Sigmoid colon (tissue), 7 donors: ENCODE data around the gene RHBDL1. TPM values are rescaled to one million over a fixed set of nuclear protein-coding genes. Genes with fewer than 3 reads are reported as not detected.
A peak's percentile ranks its signal among the peaks of the same experiment; 100 is the strongest.

ENCODE experiments used
- DNase-seq: peaks from one replicate; pipeline ENCODE4 v3.0.0-alpha.2; 2019
- H3K27ac ChIP-seq, 4 donors: fragments of 200-600 bp; sonication (generic); one replicate each; pipeline ENCODE4 v1.5.1; 2016 to 2019; ENCODE audit warnings: mild to moderate bottlenecking in 1 of 4
- H3K27me3 ChIP-seq, 3 donors: fragments of 200-600 bp; sonication (generic); one replicate each; pipeline ENCODE4 v1.5.1; 2019; ENCODE audit warnings: mild to moderate bottlenecking in 1 of 3
- H3K36me3 ChIP-seq, 4 donors: fragments of 200-600 bp; sonication (generic); one replicate each; pipeline ENCODE4 v1.5.1; 2016 to 2019
- H3K4me1 ChIP-seq, 4 donors: fragments of 200-600 bp; sonication (generic); one replicate each; pipeline ENCODE4 v1.5.1; 2017 to 2019
- H3K4me3 ChIP-seq, 4 donors: fragments of 200-600 bp; sonication (generic); one replicate each; pipeline ENCODE4 v1.5.1; 2017 to 2019; ENCODE audit warnings: mild to moderate bottlenecking in 2 of 4, moderate library complexity in 1 of 4
- H3K9me3 ChIP-seq, 4 donors: fragments of 200-600 bp in 3 of 4; sonication (generic) in 3 of 4; one replicate each; pipeline versions ENCODE4 v1.5.1 to v1.6.1; 2013 to 2019
- EP300 ChIP-seq, 4 donors: sonication (generic); formaldehyde crosslinking; IDR thresholded peaks; one replicate each; pipeline ENCODE4 v1.6.1; 2017; ENCODE audit warnings: antibody characterized with exemption in 4 of 4
- POLR2A ChIP-seq, 2 donors: fragments of 450-650 bp; IDR thresholded peaks; one replicate each; pipeline ENCODE4 v1.6.1; 2016; ENCODE audit warnings: antibody characterized with exemption in 2 of 2, mild to moderate bottlenecking in 2 of 2, moderate library complexity in 2 of 2
- POLR2AphosphoS5 ChIP-seq, 4 donors: sonication (generic); formaldehyde crosslinking; IDR thresholded peaks; one replicate each; pipeline ENCODE4 v1.6.1; 2017; ENCODE audit warnings: antibody characterized with exemption in 4 of 4
- WGBS, 2 donors: extraction: QIAGEN DNeasy Blood & Tissue Kit; methylation state at CpG; one replicate each; pipeline ENCODE4 v1.1.7; 2013; 5-methylcytosine and 5-hydroxymethylcytosine counted together
- intact Hi-C: fragments of 100-400 bp; cut with DNase I; formaldehyde crosslinking; loops from one replicate; pipeline ENCODE4 v1.15.1; 2023
- polyA plus RNA-seq, 3 donors: library from polyadenylated mRNA; stranded (reverse); fragments of 200-250 nt; gene quantifications; one replicate each; pipeline ENCODE4 v1.2.3, GENCODE V29; 2013
- total RNA-seq, 4 donors: library from RNA; depleted of rRNA; stranded (reverse); fragments of >200 nt; gene quantifications; one replicate each; pipeline ENCODE4 v1.1.0, GENCODE V29; 2016
- TF ChIP-seq, protein P1 (sequence below), 4 experiments: fragments of 450-650 bp in 3 of 4; fragments of 200-600 bp in 1 of 4; IDR thresholded peaks; one replicate each; pipeline ENCODE4 v1.5.1; 2016 to 2019; ENCODE audit warnings: antibody characterized with exemption in 4 of 4, mild to moderate bottlenecking in 3 of 4, moderate library complexity in 2 of 4
- donor health status: healthy with polysubstance abuse.
- donor health status: Bipolar disorder and iron deficiency.
- donor health status: healthy.

The RHBDL1 gene
- total and polyA plus RNA-seq, 7 donors = 0.46 to 6.1 (median 1.5) TPM; not detected in 2

DNA sequence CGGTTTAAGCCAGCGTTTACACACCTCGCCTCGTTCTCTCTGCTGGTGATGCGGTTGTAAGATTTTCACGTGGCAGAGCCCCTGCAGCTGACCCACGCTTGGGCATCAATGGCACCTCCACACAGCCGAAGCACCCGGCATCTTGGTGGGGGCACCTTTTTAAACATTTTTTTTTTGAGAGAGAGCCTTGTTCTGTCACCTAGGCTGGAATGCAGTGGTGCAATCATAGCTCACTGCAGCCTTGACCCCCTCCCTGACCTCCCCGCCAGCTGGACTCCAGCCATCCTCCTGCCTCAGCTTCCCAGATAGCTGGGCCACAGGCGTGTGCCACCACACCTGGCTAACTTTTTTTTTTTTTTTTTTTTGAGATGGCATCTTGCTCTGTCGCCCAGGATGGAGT is 21.4 kb upstream of the RHBDL1 start:
- Histone ChIP-seq H3K9me3 (no peaks in the 10 kb centered on the region), H3K36me3 (peaks cover 0 to 54% (median 3%) of the 10 kb centered on the region in 4 donors), H3K27me3 (no peaks in the 10 kb centered on the region), H3K27ac (no peak overlapping the region), H3K4me1 (peaks cover 0 to 15% (median 13%) of the 10 kb centered on the region in 4 donors), H3K4me3 (no peak overlapping the region)
- intact Hi-C loops = no loop called here
- 93% methylated on average over 12 of the region's 12 CpGs for WGBS, 2 donors
- TF ChIP-seq EP300 (IDR thresholded peaks at IDR 0.05) (no peak), POLR2A (IDR thresholded peaks at IDR 0.05) (no peak)
- DNase-seq = no peak

DNA sequence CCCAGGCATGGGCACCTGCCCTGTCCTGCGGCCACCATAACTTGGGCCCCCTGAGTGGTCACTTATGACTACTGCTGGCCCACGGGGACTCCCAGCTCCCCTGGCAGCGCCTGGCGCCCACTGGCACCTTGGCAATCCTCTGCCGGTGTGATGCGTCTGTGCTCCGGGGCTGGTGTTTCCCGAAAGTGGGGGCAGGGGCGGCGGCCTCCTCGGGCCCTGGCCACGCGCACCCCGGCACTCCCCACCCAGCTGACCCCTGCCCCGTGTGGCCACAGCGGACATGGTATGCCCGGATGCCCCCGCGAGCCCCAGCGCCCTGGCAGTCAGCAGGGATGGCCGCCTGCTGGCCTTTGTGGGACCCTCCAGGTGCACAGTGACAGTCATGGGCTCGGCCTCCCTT is 18.0 kb upstream of the RHBDL1 start:
- TF ChIP-seq, protein P1, sequence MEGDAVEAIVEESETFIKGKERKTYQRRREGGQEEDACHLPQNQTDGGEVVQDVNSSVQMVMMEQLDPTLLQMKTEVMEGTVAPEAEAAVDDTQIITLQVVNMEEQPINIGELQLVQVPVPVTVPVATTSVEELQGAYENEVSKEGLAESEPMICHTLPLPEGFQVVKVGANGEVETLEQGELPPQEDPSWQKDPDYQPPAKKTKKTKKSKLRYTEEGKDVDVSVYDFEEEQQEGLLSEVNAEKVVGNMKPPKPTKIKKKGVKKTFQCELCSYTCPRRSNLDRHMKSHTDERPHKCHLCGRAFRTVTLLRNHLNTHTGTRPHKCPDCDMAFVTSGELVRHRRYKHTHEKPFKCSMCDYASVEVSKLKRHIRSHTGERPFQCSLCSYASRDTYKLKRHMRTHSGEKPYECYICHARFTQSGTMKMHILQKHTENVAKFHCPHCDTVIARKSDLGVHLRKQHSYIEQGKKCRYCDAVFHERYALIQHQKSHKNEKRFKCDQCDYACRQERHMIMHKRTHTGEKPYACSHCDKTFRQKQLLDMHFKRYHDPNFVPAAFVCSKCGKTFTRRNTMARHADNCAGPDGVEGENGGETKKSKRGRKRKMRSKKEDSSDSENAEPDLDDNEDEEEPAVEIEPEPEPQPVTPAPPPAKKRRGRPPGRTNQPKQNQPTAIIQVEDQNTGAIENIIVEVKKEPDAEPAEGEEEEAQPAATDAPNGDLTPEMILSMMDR (IDR thresholded peaks at IDR 0.05) = no peak
- TF ChIP-seq EP300 (IDR thresholded peaks at IDR 0.05) (no peak), POLR2A (IDR thresholded peaks at IDR 0.05) (no peak), POLR2AphosphoS5 (IDR thresholded peaks at IDR 0.05) (no peak)
- no peak overlapping the region for H3K27ac ChIP-seq
- no peaks in the 10 kb centered on the region for H3K9me3 ChIP-seq
- H3K36me3 ChIP-seq = peaks cover 0 to 48% (median 3%) of the 10 kb centered on the region in 4 donors
- DNase-seq = no peak
- WGBS, 2 donors = 95 to 96% methylated on average over 22 of the region's 22 CpGs
- H3K4me3 ChIP-seq = no peak overlapping the region
- intact Hi-C loops = no loop called here
- H3K27me3 ChIP-seq = no peaks in the 10 kb centered on the region
- H3K4me1 ChIP-seq = peaks cover 0 to 19% (median 14%) of the 10 kb centered on the region in 4 donors

DNA sequence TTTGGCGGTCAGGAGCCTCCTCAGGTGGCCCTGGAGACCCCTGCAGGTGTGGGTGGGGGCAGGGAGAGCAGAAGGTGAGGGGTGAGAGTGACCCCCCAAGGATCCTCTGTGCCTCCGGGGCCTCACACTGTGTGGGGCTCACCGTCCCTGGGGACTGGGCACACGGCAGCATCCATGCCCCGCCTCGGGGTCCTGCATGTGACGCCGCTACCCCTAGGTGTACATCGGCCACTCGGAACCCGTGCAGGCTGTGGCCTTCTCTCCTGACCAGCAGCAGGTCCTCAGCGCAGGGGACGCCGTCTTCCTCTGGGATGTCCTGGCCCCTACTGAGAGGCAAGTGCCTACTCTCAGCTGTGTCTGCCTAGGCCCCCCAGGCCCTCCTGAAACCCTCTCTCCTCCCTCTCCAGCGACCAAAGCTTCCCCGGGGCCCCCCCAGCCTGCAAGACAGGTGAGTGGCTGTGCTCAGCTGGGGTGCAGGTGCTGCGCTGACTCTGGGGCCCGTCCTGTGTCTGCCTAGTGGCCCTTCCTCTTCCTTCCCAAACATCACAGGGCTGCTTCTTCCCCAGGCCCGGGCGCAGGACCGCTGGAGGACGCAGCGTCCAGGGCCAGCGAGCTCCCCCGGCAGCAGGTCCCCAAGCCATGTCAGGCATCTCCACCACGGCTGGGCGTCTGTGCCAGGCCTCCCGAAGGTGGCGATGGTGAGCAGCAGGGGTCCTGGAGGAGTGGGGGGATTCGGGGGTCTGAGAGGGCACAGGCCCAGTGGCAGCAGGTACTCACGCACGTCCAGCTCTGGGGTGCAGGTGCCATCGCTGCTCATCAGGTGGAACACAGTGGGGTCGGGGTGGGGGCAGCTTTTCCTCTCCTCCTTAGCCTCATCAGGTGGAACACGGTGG is 16.5 kb upstream of the RHBDL1 start:
- WGBS, 2 donors = 92% methylated on average over 35 of the region's 35 CpGs
- Histone ChIP-seq H3K4me1 (peaks cover 0 to 19% (median 14%) of the 10 kb centered on the region in 4 donors), H3K4me3 (no peak overlapping the region), H3K27me3 (no peaks in the 10 kb centered on the region), H3K27ac (no peak overlapping the region), H3K36me3 (peaks cover 0 to 35% (median 3%) of the 10 kb centered on the region in 4 donors), H3K9me3 (no peaks in the 10 kb centered on the region)
- no peak for DNase-seq
- intact Hi-C loops = no loop called here
- no peak for TF ChIP-seq EP300 (IDR thresholded peaks at IDR 0.05)
- TF ChIP-seq, protein P1 (IDR thresholded peaks at IDR 0.05) = no peak
- TF ChIP-seq POLR2AphosphoS5 (IDR thresholded peaks at IDR 0.05) = no peak
- TF ChIP-seq POLR2A (IDR thresholded peaks at IDR 0.05) = no peak

DNA sequence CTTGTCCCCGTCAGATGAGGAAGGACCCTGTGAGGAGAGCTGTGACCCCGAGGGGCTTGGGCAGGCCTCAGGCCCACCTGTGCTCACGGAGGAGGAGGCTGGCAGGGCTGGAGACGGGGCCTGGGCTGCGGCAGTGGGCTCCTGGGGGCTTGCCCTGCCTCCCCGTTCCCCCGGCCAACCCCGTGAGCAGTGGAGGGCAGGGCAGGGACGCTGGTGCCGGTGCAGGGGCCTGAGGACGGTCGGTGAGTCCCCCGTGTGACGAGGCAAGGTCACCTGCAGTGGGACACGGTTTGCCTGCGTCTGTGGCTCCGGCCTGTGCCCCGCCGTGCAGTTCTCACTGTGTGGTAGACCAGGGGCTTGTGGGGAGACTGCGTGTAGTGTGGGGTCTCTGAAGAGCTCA is 15.9 kb upstream of the RHBDL1 start:
- 87 to 92% methylated on average over 20 of the region's 20 CpGs for WGBS, 2 donors

DNA sequence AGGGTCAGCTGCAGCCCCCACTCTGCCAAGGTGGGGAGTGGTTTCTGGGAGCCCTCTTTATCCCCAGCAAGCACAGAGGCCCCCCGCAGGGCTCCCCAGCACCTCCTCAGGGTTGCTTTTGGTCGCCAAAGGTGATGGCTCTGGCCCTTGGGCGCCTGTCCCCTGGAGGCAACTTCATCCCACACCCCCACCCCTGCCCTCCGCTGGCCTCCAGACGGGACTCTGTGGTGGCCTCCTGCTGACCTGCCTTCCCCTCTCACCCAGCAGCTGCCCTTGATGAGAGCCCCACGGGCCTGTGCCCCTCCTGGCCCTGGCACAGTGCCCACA is 15.4 kb upstream of the RHBDL1 start:
- DNase-seq = no peak
- H3K4me1 ChIP-seq = peaks cover 0 to 19% (median 14%) of the 10 kb centered on the region in 4 donors
- H3K4me3 ChIP-seq = peak overlapping the region in 3 of 4 donors; percentile 24 to 39 (median 38)
- H3K9me3 ChIP-seq = no peaks in the 10 kb centered on the region
- TF ChIP-seq POLR2AphosphoS5 (IDR thresholded peaks at IDR 0.05) = no peak
- TF ChIP-seq, protein P1 (IDR thresholded peaks at IDR 0.05) = no peak
- TF ChIP-seq EP300 (IDR thresholded peaks at IDR 0.05) = no peak
- TF ChIP-seq POLR2A (IDR thresholded peaks at IDR 0.05) = no peak
- H3K27ac ChIP-seq = peak overlapping the region; percentile 71 to 87 (median 84)
- WGBS, 2 donors = 61 to 64% methylated on average over 6 of the region's 6 CpGs
- no peaks in the 10 kb centered on the region for H3K27me3 ChIP-seq
- H3K36me3 ChIP-seq = peaks cover 0 to 30% (median 3%) of the 10 kb centered on the region in 4 donors
- intact Hi-C loops = loop anchor here (1.0 to 10.0 kb wide), 4 partner anchors 18 to 275 kb away; partner anchors contain the start of genes CAPN15 and PGAP6

More for the DNA sequence above, 15.9 kb upstream of the RHBDL1 start:
- no peak for DNase-seq
- intact Hi-C loops = loop anchor here (1.0 to 10.0 kb wide), 4 partner anchors 17 to 275 kb away; partner anchors contain the start of genes CAPN15 and PGAP6
- peaks cover 0 to 19% (median 14%) of the 10 kb centered on the region in 4 donors for H3K4me1 ChIP-seq
- H3K27ac ChIP-seq = peak overlapping the region in 1 of 4 donors; percentile 71
- no peaks in the 10 kb centered on the region for H3K27me3 ChIP-seq
- H3K9me3 ChIP-seq = no peaks in the 10 kb centered on the region
- no peak for TF ChIP-seq EP300 (IDR thresholded peaks at IDR 0.05)
- no peak overlapping the region for H3K4me3 ChIP-seq
- H3K36me3 ChIP-seq = peaks cover 0 to 35% (median 3%) of the 10 kb centered on the region in 4 donors
